AG09319 (cell line): ENCODE data around the gene ANKRD12.

Experiments used
- DNase-seq: peaks from one replicate; pipeline ENCODE4 v3.0.0-alpha.2; 2010; ENCODE audit warnings: low read depth; ENCODE audit errors: extremely low read depth
- CTCF ChIP-seq: IDR thresholded peaks from 2 replicates; pipeline ENCODE4 v1.5.1; 2011; ENCODE audit warnings: low read depth, mild to moderate bottlenecking, inconsistent platforms, low read length, moderate library complexity

ANKRD12 gene

GRCh38 chr18:9188359-9189231 is 52.0 kb downstream of the ANKRD12 start:
- no peak for DNase-seq
- no peak for TF ChIP-seq CTCF

- no peak for DNase-seq
- no peak for TF ChIP-seq CTCF
Observed at GRCh38 chr18:9189491-9189890, 52.9 kb downstream of the ANKRD12 start.

GRCh38 chr18:9191658-9192256 is 55.2 kb downstream of the ANKRD12 start:
- DNase-seq = no peak
- no peak for TF ChIP-seq CTCF

GRCh38 chr18:9193031-9193430 is 56.5 kb downstream of the ANKRD12 start:
- no peak for TF ChIP-seq CTCF
- no peak for DNase-seq

- DNase-seq = no peak
- TF ChIP-seq CTCF = no peak
Observed at GRCh38 chr18:9196568-9196967, 60.0 kb downstream of the ANKRD12 start.

GRCh38 chr18:9199681-9200080 is 63.1 kb downstream of the ANKRD12 start:
- no peak for DNase-seq
- no peak for TF ChIP-seq CTCF

GRCh38 chr18:9201224-9201623 is 64.6 kb downstream of the ANKRD12 start:
- no peak for TF ChIP-seq CTCF
- DNase-seq = no peak
